HepG2 (cell line): ENCODE measurements around the gene TBC1D22A. TPM values are rescaled to one million over a fixed set of nuclear protein-coding genes. Genes with fewer than 3 reads are reported as not detected.

Experiments
- ATAC-seq: fragments of 200-7000 bp; cut with Tn5 transposase; 3 replicates; pipeline ENCODE4 v1.9.1; 2020; ENCODE audit warnings: mild to moderate bottlenecking, moderate library complexity
- BruUV-seq: library from RNA; stranded (reverse); fragments of 400-500 nt; replicated peaks from 2 replicates; lab custom pipeline; 2021; lab: Mats Ljungman, UMichigan
- CTCF ChIA-PET: fragments of 300-600 bp; formaldehyde crosslinking; extraction: SDS; loops from one replicate; lab custom pipeline; 2021; ENCODE audit warnings: low total read pairs, inconsistent platforms, low intra/inter-chr PET ratio; lab: Yijun Ruan, JAX
- POLR2A ChIA-PET: fragments of 350-600 bp; sonication (Branson Sonifier 250); formaldehyde crosslinking; loops from one replicate; lab custom pipeline; 2020; ENCODE audit warnings: antibody characterized with exemption, inconsistent platforms; lab: Yijun Ruan, JAX
- DNase-seq: peaks from one replicate; pipeline ENCODE4 v3.0.0-alpha.2; 2015; ENCODE audit warnings: low spot score
- FAIRE-seq: peaks from 3 replicates; lab custom pipeline; 2011; peaks lifted over from hg19 to GRCh38; lab: Jason Lieb, UNC
- H2AFZ ChIP-seq: one replicate; pipeline ENCODE4 v1.6.1; 2011; ENCODE audit warnings: low read length, inconsistent platforms
- H3K27ac ChIP-seq: fragments of 300-600 bp; 3 replicates; pipeline ENCODE4 v1.8.0; 2011; ENCODE audit warnings: mixed run types, mild to moderate bottlenecking, mixed read lengths, low read length, inconsistent platforms; ENCODE audit not compliant: insufficient read depth; ENCODE audit errors: extremely low read length
- H3K27me3 ChIP-seq, 2 experiments: fragments of 200-600 bp in 1 of 2; 2 replicates in 1 of 2; 3 replicates in 1 of 2; pipeline versions ENCODE4 v1.6.0 to v1.8.0; 2011; ENCODE audit warnings: low read length in 2 of 2, mild to moderate bottlenecking in 2 of 2, moderate library complexity in 2 of 2, inconsistent platforms in 1 of 2; ENCODE audit not compliant: insufficient read depth in 2 of 2, control insufficient read depth in 1 of 2
- H3K36me3 ChIP-seq, 2 experiments: fragments of 200-600 bp in 1 of 2; replicated peaks in 1 of 2; 2 replicates in 1 of 2; 3 replicates in 1 of 2; pipeline versions ENCODE4 v1.5.1 to v1.8.0; 2011; ENCODE audit warnings: low read length in 2 of 2, inconsistent platforms in 1 of 2; ENCODE audit not compliant: insufficient read depth in 2 of 2, control insufficient read depth in 1 of 2
- H3K4me1 ChIP-seq: 2 replicates; pipeline ENCODE4 v1.5.1; 2012; ENCODE audit warnings: low read length, inconsistent platforms; ENCODE audit not compliant: insufficient read depth
- H3K4me2 ChIP-seq: 2 replicates; pipeline ENCODE4 v1.6.0; 2011; ENCODE audit warnings: low read depth, low read length, inconsistent platforms
- H3K4me3 ChIP-seq, 3 experiments: fragments of 200-600 bp in 1 of 3; sonication (generic), shearing (Covaris generic) in 1 of 3; replicated peaks in 1 of 3; 2 replicates each; pipeline ENCODE4 v1.5.1; 2011 to 2016; ENCODE audit warnings: low read length in 3 of 3, inconsistent platforms in 2 of 3, low read depth in 2 of 3, mild to moderate bottlenecking in 2 of 3, control low read depth in 1 of 3, mixed read lengths in 1 of 3; ENCODE audit not compliant: insufficient read depth in 1 of 3
- H3K79me2 ChIP-seq: one replicate; pipeline ENCODE4 v1.6.1; 2011; ENCODE audit warnings: low read length, inconsistent platforms; ENCODE audit not compliant: insufficient read depth
- H3K9ac ChIP-seq: 2 replicates; pipeline ENCODE4 v1.6.0; 2011; ENCODE audit warnings: mild to moderate bottlenecking, low read depth, low read length, inconsistent platforms; ENCODE audit not compliant: insufficient read depth
- H3K9me3 ChIP-seq: 2 replicates; pipeline ENCODE4 v1.5.1; 2012; ENCODE audit warnings: mild to moderate bottlenecking, low read length
- H4K20me1 ChIP-seq: 2 replicates; pipeline ENCODE4 v1.6.0; 2011; ENCODE audit warnings: inconsistent platforms, mild to moderate bottlenecking, low read length, moderate library complexity; ENCODE audit not compliant: insufficient read depth
- ARID2 ChIP-seq: sonication (generic); formaldehyde crosslinking; IDR thresholded peaks from 2 replicates; pipeline ENCODE4 v1.8.1; 2022; ENCODE audit warnings: mild to moderate bottlenecking, missing genetic modification reagents, borderline replicate concordance
- HHEX ChIP-seq: IDR thresholded peaks from 2 replicates; pipeline ENCODE4 v1.6.1; 2016; ENCODE audit warnings: control low read depth
- HNRNPL ChIP-seq: fragments of 200-400 bp; formaldehyde crosslinking; IDR thresholded peaks from 2 replicates; pipeline ENCODE4 v1.6.1; 2017; ENCODE audit warnings: mild to moderate bottlenecking, low read depth, low read length
- KDM5A ChIP-seq: fragments of 200-600 bp; sonication (generic); IDR thresholded peaks from 2 replicates; pipeline ENCODE4 v1.7.0; 2018; ENCODE audit warnings: antibody characterized with exemption, mild to moderate bottlenecking, low read length, borderline replicate concordance
- SNAI1 ChIP-seq: sonication (generic); formaldehyde crosslinking; IDR thresholded peaks from 2 replicates; pipeline ENCODE4 v1.5.0; 2020; ENCODE audit warnings: mild to moderate bottlenecking, missing genetic modification reagents, borderline replicate concordance
- SP2 ChIP-seq: sonication (generic); formaldehyde crosslinking; IDR thresholded peaks from 2 replicates; pipeline ENCODE4 v1.5.1; 2020; ENCODE audit warnings: mild to moderate bottlenecking, missing genetic modification reagents
- SRSF1 ChIP-seq: fragments of 200-400 bp; formaldehyde crosslinking; optimal IDR thresholded peaks from 2 replicates; pipeline ENCODE3; 2017; ENCODE audit warnings: mild to moderate bottlenecking, low read depth, low read length, moderate library complexity
- TGIF2 ChIP-seq: IDR thresholded peaks from 2 replicates; pipeline ENCODE4 v1.6.1; 2016; ENCODE audit warnings: control low read depth, missing compliant biosample characterization
- ZNF101 ChIP-seq: sonication (generic); formaldehyde crosslinking; IDR thresholded peaks from 2 replicates; pipeline ENCODE4 v1.4.0; 2020; ENCODE audit warnings: mild to moderate bottlenecking, low read depth, missing genetic modification reagents, borderline replicate concordance
- ZNF577 ChIP-seq: sonication (generic); formaldehyde crosslinking; IDR thresholded peaks from 2 replicates; pipeline ENCODE4 v1.4.0; 2020; ENCODE audit warnings: mild to moderate bottlenecking, low read depth, missing genetic modification reagents, borderline replicate concordance
- WGBS: methylation state at CpG from one replicate; pipeline ENCODE4 v1.1.6; 2017; ENCODE audit warnings: low lambda C conversion rate; 5-methylcytosine and 5-hydroxymethylcytosine counted together
- in situ Hi-C: cut with HindIII; loops from 2 replicates; pipeline ENCODE4 v1.10.0; 2017; ENCODE audit warnings: low pct_unique_long_range_greater_than_20kb; ENCODE audit not compliant: extremely low pct_ligation_motif_present
- intact Hi-C: fragments of 100-400 bp; cut with micrococcal nuclease; formaldehyde crosslinking; loops from one replicate; pipeline ENCODE4 v1.10.0; 2022; ENCODE audit not compliant: unreplicated experiment
- polyA plus RNA-seq, 8 experiments: library from polyadenylated mRNA; depleted of rRNA in 3 of 8; stranded (reverse) in 7 of 8; unstranded in 1 of 8; fragments of >200 nt; fragmentation: Illumina TruSeq in 4 of 8; extraction: Trizol in 4 of 8; gene quantifications; 2 replicates each; pipeline versions ENCODE4 v1.2.1 to v1.2.3, GENCODE V29; 2011 to 2016; ENCODE audit warnings: low read depth in 4 of 8, missing spikeins in 1 of 8, mixed read lengths in 1 of 8; ENCODE audit not compliant: insufficient read depth in 1 of 8
- total RNA-seq, 5 experiments: library from RNA; depleted of rRNA; stranded (reverse); fragments of >200 nt; fragmentation: Illumina TruSeq; extraction: Trizol; gene quantifications; 2 replicates each; pipeline ENCODE4 v1.2.3, GENCODE V29; 2016; ENCODE audit warnings: low read depth in 1 of 5
- TF ChIP-seq, protein P1 (sequence below): sonication (generic); formaldehyde crosslinking; IDR thresholded peaks from 2 replicates; pipeline ENCODE4 v1.5.0; 2020; ENCODE audit warnings: missing genetic modification reagents
- TF ChIP-seq, protein P2 (sequence below): sonication (generic); formaldehyde crosslinking; IDR thresholded peaks from 2 replicates; pipeline ENCODE4 v1.4.0; 2020; ENCODE audit warnings: missing genetic modification reagents, low read depth, mild to moderate bottlenecking, borderline replicate concordance
- TF ChIP-seq, protein P3 (sequence below): sonication (generic); formaldehyde crosslinking; IDR thresholded peaks from 2 replicates; pipeline ENCODE4 v1.8.0; 2022; ENCODE audit warnings: mild to moderate bottlenecking, missing genetic modification reagents, moderate library complexity
- TF ChIP-seq, protein P4 (sequence below): sonication (generic); formaldehyde crosslinking; IDR thresholded peaks from 2 replicates; pipeline ENCODE4 v1.4.0; 2020; ENCODE audit warnings: missing genetic modification reagents, mild to moderate bottlenecking, borderline replicate concordance
- TF ChIP-seq, protein P5 (sequence below): sonication (generic); formaldehyde crosslinking; IDR thresholded peaks from 2 replicates; pipeline ENCODE4 v1.4.0; 2020; ENCODE audit warnings: missing genetic modification reagents

Gene TBC1D22A
- total and polyA plus RNA-seq, 2 of the 13 experiments (the other 11 are each of a cell fraction or from before 2014, with no cell fraction given) = 17.3 to 18.0 TPM

DNA sequence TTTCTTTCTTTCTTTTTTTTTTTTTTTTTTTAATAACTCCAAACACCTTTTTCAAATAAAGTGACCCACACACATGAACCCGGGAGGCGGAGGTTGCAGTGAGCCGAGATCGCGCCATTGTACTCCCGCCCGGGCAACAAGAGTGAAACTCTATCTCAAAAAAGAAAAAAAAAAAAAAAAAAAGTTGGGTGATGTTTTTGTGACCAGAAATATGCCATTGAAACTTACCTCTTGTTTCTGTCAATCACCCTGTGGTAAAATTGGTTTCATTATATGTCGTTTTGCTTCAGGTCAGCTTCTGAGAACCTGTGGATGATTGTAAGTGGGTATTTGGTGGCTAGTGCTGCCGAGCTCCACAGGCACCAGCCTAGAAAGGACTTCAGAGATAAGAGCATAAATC is 238.8 kb downstream of the TBC1D22A start:
- no peak overlapping the region for H3K27ac ChIP-seq
- no peaks in the 10 kb centered on the region for H3K9me3 ChIP-seq
- H4K20me1 ChIP-seq = no peaks in the 10 kb centered on the region; the same call in 1 of the 2 replicates
- H3K4me3 ChIP-seq = no peak overlapping the region
- FAIRE-seq (no peak), DNase-seq (no peak), ATAC-seq (no peak)
- TF ChIP-seq, protein P1, sequence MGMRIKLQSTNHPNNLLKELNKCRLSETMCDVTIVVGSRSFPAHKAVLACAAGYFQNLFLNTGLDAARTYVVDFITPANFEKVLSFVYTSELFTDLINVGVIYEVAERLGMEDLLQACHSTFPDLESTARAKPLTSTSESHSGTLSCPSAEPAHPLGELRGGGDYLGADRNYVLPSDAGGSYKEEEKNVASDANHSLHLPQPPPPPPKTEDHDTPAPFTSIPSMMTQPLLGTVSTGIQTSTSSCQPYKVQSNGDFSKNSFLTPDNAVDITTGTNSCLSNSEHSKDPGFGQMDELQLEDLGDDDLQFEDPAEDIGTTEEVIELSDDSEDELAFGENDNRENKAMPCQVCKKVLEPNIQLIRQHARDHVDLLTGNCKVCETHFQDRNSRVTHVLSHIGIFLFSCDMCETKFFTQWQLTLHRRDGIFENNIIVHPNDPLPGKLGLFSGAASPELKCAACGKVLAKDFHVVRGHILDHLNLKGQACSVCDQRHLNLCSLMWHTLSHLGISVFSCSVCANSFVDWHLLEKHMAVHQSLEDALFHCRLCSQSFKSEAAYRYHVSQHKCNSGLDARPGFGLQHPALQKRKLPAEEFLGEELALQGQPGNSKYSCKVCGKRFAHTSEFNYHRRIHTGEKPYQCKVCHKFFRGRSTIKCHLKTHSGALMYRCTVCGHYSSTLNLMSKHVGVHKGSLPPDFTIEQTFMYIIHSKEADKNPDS (CRISPR knock-in tag) = no peak
- no peak for TF ChIP-seq ZNF577 (CRISPR knock-in tag)
- TF ChIP-seq HNRNPL = no peak
- no peak for TF ChIP-seq TGIF2 (CRISPR knock-in tag)
- no peak for TF ChIP-seq ZNF101 (CRISPR knock-in tag)
- TF ChIP-seq, protein P2, sequence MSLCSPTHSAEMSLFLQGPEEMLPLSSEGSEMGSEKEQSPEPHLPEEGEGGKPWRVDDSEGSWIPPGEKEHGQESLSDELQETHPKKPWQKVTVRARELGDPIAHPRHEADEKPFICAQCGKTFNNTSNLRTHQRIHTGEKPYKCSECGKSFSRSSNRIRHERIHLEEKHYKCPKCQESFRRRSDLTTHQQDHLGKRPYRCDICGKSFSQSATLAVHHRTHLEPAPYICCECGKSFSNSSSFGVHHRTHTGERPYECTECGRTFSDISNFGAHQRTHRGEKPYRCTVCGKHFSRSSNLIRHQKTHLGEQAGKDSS (CRISPR knock-in tag) = no peak
- TF ChIP-seq, protein P3, sequence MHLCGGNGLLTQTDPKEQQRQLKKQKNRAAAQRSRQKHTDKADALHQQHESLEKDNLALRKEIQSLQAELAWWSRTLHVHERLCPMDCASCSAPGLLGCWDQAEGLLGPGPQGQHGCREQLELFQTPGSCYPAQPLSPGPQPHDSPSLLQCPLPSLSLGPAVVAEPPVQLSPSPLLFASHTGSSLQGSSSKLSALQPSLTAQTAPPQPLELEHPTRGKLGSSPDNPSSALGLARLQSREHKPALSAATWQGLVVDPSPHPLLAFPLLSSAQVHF (CRISPR knock-in tag) = no peak
- no peak for TF ChIP-seq KDM5A
- no peak for TF ChIP-seq SRSF1
- TF ChIP-seq ARID2 (CRISPR knock-in tag) = no peak
- TF ChIP-seq, protein P4, sequence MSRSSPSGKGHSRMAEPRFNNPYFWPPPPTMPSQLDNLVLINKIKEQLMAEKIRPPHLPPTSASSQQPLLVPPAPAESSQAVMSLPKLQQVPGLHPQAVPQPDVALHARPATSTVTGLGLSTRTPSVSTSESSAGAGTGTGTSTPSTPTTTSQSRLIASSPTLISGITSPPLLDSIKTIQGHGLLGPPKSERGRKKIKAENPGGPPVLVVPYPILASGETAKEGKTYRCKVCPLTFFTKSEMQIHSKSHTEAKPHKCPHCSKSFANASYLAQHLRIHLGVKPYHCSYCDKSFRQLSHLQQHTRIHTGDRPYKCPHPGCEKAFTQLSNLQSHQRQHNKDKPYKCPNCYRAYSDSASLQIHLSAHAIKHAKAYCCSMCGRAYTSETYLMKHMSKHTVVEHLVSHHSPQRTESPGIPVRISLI = no peak
- TF ChIP-seq SNAI1 = no peak
- no peak for TF ChIP-seq SP2 (CRISPR knock-in tag)
- TF ChIP-seq, protein P5, sequence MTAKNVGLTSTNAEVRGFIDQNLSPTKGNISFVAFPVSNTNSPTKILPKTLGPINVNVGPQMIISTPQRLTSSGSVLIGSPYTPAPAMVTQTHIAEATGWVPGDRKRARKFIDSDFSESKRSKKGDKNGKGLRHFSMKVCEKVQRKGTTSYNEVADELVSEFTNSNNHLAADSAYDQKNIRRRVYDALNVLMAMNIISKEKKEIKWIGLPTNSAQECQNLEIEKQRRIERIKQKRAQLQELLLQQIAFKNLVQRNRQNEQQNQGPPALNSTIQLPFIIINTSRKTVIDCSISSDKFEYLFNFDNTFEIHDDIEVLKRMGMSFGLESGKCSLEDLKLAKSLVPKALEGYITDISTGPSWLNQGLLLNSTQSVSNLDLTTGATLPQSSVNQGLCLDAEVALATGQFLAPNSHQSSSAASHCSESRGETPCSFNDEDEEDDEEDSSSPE (CRISPR knock-in tag) = no peak
- no peak for TF ChIP-seq HHEX (CRISPR knock-in tag)
- no TSS peak for BruUV-seq
- H2AFZ ChIP-seq = no peak overlapping the region
- intact Hi-C loops (no loop called here), in situ Hi-C loops (no loop called here)
- H3K9ac ChIP-seq = no peak overlapping the region
- WGBS = 99% methylated on average over 9 of the region's 9 CpGs
- no peaks in the 10 kb centered on the region for H3K79me2 ChIP-seq
- no peaks in the 10 kb centered on the region for H3K4me1 ChIP-seq
- CTCF ChIA-PET = no interaction called here
- H3K27me3 ChIP-seq = no peaks in the 10 kb centered on the region
- POLR2A ChIA-PET = no interaction called here
- H3K4me2 ChIP-seq = no peak overlapping the region
- peaks cover 12 to 36% of the 10 kb centered on the region in 2 experiments; a peak in 4 of 5 replicates for H3K36me3 ChIP-seq
